Colonic mucosa (tissue), 4 donors: ENCODE data around the gene VSX1. TPM values are rescaled to one million over a fixed set of nuclear protein-coding genes. Genes with fewer than 3 reads are reported as not detected.

Source experiments
- DNase-seq: peaks from one replicate; pipeline ENCODE4 v3.0.0-alpha.2; 2020
- H3K27ac ChIP-seq: fragments of 200-600 bp; one replicate; pipeline ENCODE4 v1.8.0; 2021
- H3K27me3 ChIP-seq: fragments of 200-600 bp; one replicate; pipeline ENCODE4 v1.8.0; 2021
- H3K36me3 ChIP-seq: fragments of 200-600 bp; one replicate; pipeline ENCODE4 v1.8.0; 2021
- H3K4me1 ChIP-seq: fragments of 200-600 bp; one replicate; pipeline ENCODE4 v1.8.0; 2021; ENCODE audit warnings: mild to moderate bottlenecking
- H3K4me3 ChIP-seq: fragments of 200-600 bp; one replicate; pipeline ENCODE4 v1.8.0; 2021
- H3K9ac ChIP-seq, 2 donors: one replicate each; pipeline ENCODE4 v1.7.0; 2013; ENCODE audit warnings: control low read depth in 2 of 2, low read depth in 2 of 2, low read length in 2 of 2
- H3K9me3 ChIP-seq: fragments of 200-600 bp; one replicate; pipeline ENCODE4 v1.8.0; 2021
- CTCF ChIP-seq: fragments of 200-600 bp; IDR thresholded peaks from one replicate; pipeline ENCODE4 v1.8.0; 2022; ENCODE audit warnings: antibody characterized with exemption, mild to moderate bottlenecking
- intact Hi-C: fragments of 100-400 bp; cut with DNase I; formaldehyde crosslinking; loops from one replicate; pipeline ENCODE4 v1.14.1; 2022
- total RNA-seq, 2 donors: library from RNA; stranded (reverse); fragmentation: NEBNext Ultra II Directional in 1 of 2; extraction: Animal tissue kit (Norgen Biotek cat#: 25700) in 1 of 2; gene quantifications; one replicate each; pipeline ENCODE4 v1.2.1, GENCODE V29; 2021
- donor health status: healthy.
- donor health status: DM: no; HTN: no; CAD: no.
- donor health status: DM: no; HTN: no; CAD: no.

The VSX1 gene
- total RNA-seq, 2 donors from 2014 or later, result not detected

GRCh38 chr20:25031241-25031640, 50.7 kb downstream of the VSX1 start:
- H3K27ac ChIP-seq, result no peak overlapping the region
- no peak for DNase-seq
- H3K9me3 ChIP-seq, result no peaks in the 10 kb centered on the region
- TF ChIP-seq CTCF, result no peak
- intact Hi-C loops, result no loop called here
- peaks cover 12% of the 10 kb centered on the region for H3K4me1 ChIP-seq
- H3K27me3 ChIP-seq, result no peaks in the 10 kb centered on the region
- H3K4me3 ChIP-seq, result no peak overlapping the region
- H3K36me3 ChIP-seq, result no peaks in the 10 kb centered on the region
- no peak overlapping the region for H3K9ac ChIP-seq

GRCh38 chr20:25030649-25031207, 51.2 kb downstream of the VSX1 start:
- no peaks in the 10 kb centered on the region for H3K27me3 ChIP-seq
- no peak overlapping the region for H3K4me3 ChIP-seq
- H3K36me3 ChIP-seq, result no peaks in the 10 kb centered on the region
- intact Hi-C loops, result no loop called here
- no peak overlapping the region for H3K27ac ChIP-seq
- no peak for TF ChIP-seq CTCF
- no peak overlapping the region for H3K9ac ChIP-seq
- H3K9me3 ChIP-seq, result no peaks in the 10 kb centered on the region
- H3K4me1 ChIP-seq, result peaks cover 12% of the 10 kb centered on the region
- no peak for DNase-seq

- Histone ChIP-seq H3K36me3 (no peaks in the 10 kb centered on the region), H3K9ac (no peak overlapping the region), H3K4me3 (no peak overlapping the region), H3K27ac (no peak overlapping the region), H3K27me3 (no peaks in the 10 kb centered on the region), H3K9me3 (no peaks in the 10 kb centered on the region), H3K4me1 (peaks cover 12% of the 10 kb centered on the region)
- TF ChIP-seq CTCF, result no peak
- DNase-seq, result no peak
- intact Hi-C loops, result no loop called here
Observed at GRCh38 chr20:25030007-25030648, 51.8 kb downstream of the VSX1 start.

GRCh38 chr20:25025986-25026605, 55.8 kb downstream of the VSX1 start:
- no peaks in the 10 kb centered on the region for H3K27me3 ChIP-seq
- H3K27ac ChIP-seq, result no peak overlapping the region
- no peaks in the 10 kb centered on the region for H3K4me1 ChIP-seq
- no peaks in the 10 kb centered on the region for H3K9me3 ChIP-seq
- TF ChIP-seq CTCF, result no peak
- no peak overlapping the region for H3K4me3 ChIP-seq
- H3K9ac ChIP-seq, result no peak overlapping the region
- intact Hi-C loops, result no loop called here
- no peaks in the 10 kb centered on the region for H3K36me3 ChIP-seq
- no peak for DNase-seq

Other genes starting within 250 kb of the VSX1 start
- 1 to 10 TPM in 1 of 2 donors, under 1 TPM in 1; 0.47 to 1.1 TPM for gene CST7, start 132.9 kb downstream of the VSX1 start, total RNA-seq
- gene APMAP, start 89.4 kb downstream of the VSX1 start, total RNA-seq, result 10 to 100 TPM; 43.9 to 63.3 TPM
- gene ACSS1, start 24.0 kb downstream of the VSX1 start, total RNA-seq, result 10 to 100 TPM; 29.0 to 32.0 TPM
- 100 to 1,000 TPM; 120 to 201 TPM for gene ENTPD6, start 113.6 kb upstream of the VSX1 start, total RNA-seq
- 100 to 1,000 TPM; 211 to 295 TPM for gene PYGB, start 165.9 kb upstream of the VSX1 start, total RNA-seq